Calu3 (cell line): Measurements from ENCODE around the gene TFCP2. TPM values are rescaled to one million over a fixed set of nuclear protein-coding genes. Genes with fewer than 3 reads are reported as not detected.

Source experiments
- BruUV-seq: library from RNA; stranded (reverse); fragments of 400-500 nt; replicated peaks from 2 replicates; lab custom pipeline; 2021; lab: Mats Ljungman, UMichigan
- CTCF ChIA-PET: fragments of 300-600 bp; sonication (Branson Sonifier 250); formaldehyde crosslinking; loops from one replicate; lab custom pipeline; 2022; ENCODE audit warnings: antibody characterized with exemption; lab: Charles Lee
- DNase-seq: peaks from one replicate; pipeline ENCODE4 v3.0.0; 2022
- H3K27ac Mint-ChIP-seq: one replicate; pipeline ENCODE4 v1.8.0; 2022; ENCODE audit warnings: mixed read lengths; ENCODE audit not compliant: unreplicated experiment
- H3K27me3 Mint-ChIP-seq: one replicate; pipeline ENCODE4 v1.8.0; 2022; ENCODE audit warnings: mixed read lengths; ENCODE audit not compliant: unreplicated experiment
- H3K36me3 Mint-ChIP-seq: one replicate; pipeline ENCODE4 v1.8.0; 2022; ENCODE audit warnings: mild to moderate bottlenecking, moderate library complexity, mixed read lengths; ENCODE audit not compliant: insufficient read depth, unreplicated experiment
- H3K4me1 Mint-ChIP-seq: one replicate; pipeline ENCODE4 v1.8.0; 2022; ENCODE audit warnings: mild to moderate bottlenecking, low read depth, mixed read lengths; ENCODE audit not compliant: unreplicated experiment
- H3K4me3 Mint-ChIP-seq: one replicate; pipeline ENCODE4 v1.8.0; 2022; ENCODE audit warnings: mild to moderate bottlenecking, low read depth, moderate library complexity, mixed read lengths; ENCODE audit not compliant: unreplicated experiment
- H3K9me3 Mint-ChIP-seq: one replicate; pipeline ENCODE4 v1.8.0; 2022; ENCODE audit warnings: low read depth, mixed read lengths; ENCODE audit not compliant: unreplicated experiment
- intact Hi-C: fragments of 100-400 bp; cut with micrococcal nuclease; formaldehyde crosslinking; loops from one replicate; pipeline ENCODE4 v1.10.0; 2022; ENCODE audit not compliant: unreplicated experiment
- total RNA-seq: library from RNA; stranded (reverse); gene quantifications from 2 replicates; pipeline ENCODE4 v1.2.3, GENCODE V29; 2022
- TF ChIP-seq, protein P1 (sequence below): fragments of 200-600 bp; IDR thresholded peaks from one replicate; pipeline ENCODE4 v1.8.0; 2022; ENCODE audit warnings: antibody characterized with exemption; ENCODE audit not compliant: unreplicated experiment

Gene TFCP2
- total RNA-seq, 1 experiment from 2014 or later, result 19.6 TPM

DNA sequence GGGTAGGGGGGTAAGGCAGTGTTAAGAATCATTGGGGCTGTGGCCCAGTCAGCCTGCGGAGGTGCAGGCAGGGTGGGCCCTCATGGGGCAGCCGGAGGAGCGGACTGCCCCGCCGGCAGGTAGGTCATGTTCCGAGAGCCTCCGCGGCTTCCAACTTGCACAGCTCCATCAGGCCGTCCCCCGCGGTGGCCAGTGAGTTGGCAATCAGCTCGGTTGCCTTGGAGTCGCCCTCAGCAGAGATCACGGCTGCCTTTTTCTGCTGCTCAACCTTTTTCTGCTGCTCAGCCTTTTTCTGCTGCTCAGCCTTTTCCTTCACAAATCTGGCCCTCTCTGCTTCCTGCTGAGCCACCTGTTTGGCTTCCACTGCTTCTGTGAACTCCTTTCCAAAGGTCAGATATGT lies 48.4 kb downstream of the TFCP2 start:
- CTCF ChIA-PET, result no interaction called here
- Mint-ChIP-seq H3K27me3 (no peaks in the 10 kb centered on the region), H3K4me1 (no peaks in the 10 kb centered on the region), H3K4me3 (no peak overlapping the region), H3K27ac (no peak overlapping the region), H3K36me3 (peaks cover 5% of the 10 kb centered on the region), H3K9me3 (no peaks in the 10 kb centered on the region)
- intact Hi-C loops, result no loop called here
- no peak for DNase-seq
- TF ChIP-seq, protein P1, sequence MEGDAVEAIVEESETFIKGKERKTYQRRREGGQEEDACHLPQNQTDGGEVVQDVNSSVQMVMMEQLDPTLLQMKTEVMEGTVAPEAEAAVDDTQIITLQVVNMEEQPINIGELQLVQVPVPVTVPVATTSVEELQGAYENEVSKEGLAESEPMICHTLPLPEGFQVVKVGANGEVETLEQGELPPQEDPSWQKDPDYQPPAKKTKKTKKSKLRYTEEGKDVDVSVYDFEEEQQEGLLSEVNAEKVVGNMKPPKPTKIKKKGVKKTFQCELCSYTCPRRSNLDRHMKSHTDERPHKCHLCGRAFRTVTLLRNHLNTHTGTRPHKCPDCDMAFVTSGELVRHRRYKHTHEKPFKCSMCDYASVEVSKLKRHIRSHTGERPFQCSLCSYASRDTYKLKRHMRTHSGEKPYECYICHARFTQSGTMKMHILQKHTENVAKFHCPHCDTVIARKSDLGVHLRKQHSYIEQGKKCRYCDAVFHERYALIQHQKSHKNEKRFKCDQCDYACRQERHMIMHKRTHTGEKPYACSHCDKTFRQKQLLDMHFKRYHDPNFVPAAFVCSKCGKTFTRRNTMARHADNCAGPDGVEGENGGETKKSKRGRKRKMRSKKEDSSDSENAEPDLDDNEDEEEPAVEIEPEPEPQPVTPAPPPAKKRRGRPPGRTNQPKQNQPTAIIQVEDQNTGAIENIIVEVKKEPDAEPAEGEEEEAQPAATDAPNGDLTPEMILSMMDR, result no peak
- BruUV-seq, result no TSS peak

DNA sequence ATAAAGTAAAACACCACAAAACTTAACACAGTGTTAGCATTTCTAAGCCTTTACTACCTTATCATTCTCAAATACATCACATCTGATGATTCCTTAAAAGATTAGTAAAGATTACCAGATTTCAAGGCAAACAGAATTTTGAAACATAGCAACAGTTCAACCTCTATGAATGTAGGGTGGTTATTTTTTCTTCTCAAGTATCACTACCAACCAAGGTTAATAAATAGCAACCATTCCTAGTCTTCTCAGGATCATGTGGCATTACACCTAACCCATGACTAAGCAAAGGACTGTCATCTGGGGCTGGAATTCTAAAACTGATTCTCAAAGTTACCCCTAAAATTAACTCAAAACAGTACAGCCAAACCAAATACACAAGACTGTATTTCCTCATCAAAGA lies 50.1 kb downstream of the TFCP2 start:
- CTCF ChIA-PET, result no interaction called here
- DNase-seq, result no peak
- Mint-ChIP-seq H3K9me3 (no peaks in the 10 kb centered on the region), H3K4me3 (no peak overlapping the region), H3K36me3 (peaks cover 5% of the 10 kb centered on the region), H3K27ac (no peak overlapping the region), H3K4me1 (no peaks in the 10 kb centered on the region), H3K27me3 (no peaks in the 10 kb centered on the region)
- TF ChIP-seq, protein P1, result no peak
- no TSS peak for BruUV-seq
- intact Hi-C loops, result no loop called here

DNA sequence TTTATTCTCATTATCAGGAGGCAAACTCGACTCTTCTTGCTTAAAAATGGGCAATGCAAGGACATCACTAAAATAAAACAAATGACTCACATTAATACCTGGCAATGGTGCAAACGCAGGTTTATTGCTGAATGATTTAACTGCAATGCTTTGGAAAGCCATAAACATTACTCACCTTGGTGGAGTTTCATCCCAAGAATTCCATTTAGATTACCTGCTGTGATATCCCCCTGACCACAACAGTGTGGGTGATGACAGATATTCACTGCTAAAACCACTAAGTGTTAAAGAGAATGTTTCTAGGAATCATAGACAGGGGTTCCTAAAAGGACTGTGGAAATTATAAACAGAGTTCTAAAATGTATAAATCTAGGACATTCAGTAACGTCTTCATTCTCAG lies 54.2 kb downstream of the TFCP2 start:
- intact Hi-C loops, result no loop called here
- Mint-ChIP-seq H3K27ac (no peak overlapping the region), H3K4me3 (no peak overlapping the region)

DNA sequence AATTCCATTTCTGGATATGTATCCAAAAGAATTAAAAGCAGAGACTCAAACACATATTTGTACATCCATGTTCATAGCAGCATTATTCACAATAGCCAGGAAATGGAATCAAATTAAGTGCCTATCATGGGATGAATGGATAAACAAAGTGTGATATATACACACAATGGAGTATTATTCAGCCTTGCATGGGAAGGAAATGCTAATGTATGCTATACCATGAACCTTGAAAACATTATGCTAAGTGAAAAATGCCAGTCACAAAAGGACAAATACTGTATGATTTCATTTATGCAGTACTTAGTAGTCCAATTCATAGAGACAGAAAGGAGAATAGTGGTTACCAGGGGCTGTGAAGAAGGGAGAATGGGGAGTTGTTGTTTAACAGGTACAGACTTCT lies 57.4 kb downstream of the TFCP2 start:
- BruUV-seq, result no TSS peak
- TF ChIP-seq, protein P1, result no peak
- Mint-ChIP-seq H3K27me3 (no peaks in the 10 kb centered on the region), H3K4me1 (no peaks in the 10 kb centered on the region), H3K36me3 (peaks cover 5% of the 10 kb centered on the region), H3K9me3 (no peaks in the 10 kb centered on the region), H3K27ac (no peak overlapping the region), H3K4me3 (no peak overlapping the region)
- DNase-seq, result no peak
- CTCF ChIA-PET, result interaction anchor here (0.8 kb wide), 1 partner anchor 41 kb away, joined by 6 read pairs; no protein-coding TSS in a partner anchor
- intact Hi-C loops, result no loop called here

More for the DNA sequence above, 54.2 kb downstream of the TFCP2 start:
- CTCF ChIA-PET, result no interaction called here
- Mint-ChIP-seq H3K9me3 (no peaks in the 10 kb centered on the region), H3K27me3 (no peaks in the 10 kb centered on the region), H3K36me3 (peaks cover 5% of the 10 kb centered on the region), H3K4me1 (no peaks in the 10 kb centered on the region)
- TF ChIP-seq, protein P1, result no peak
- DNase-seq, result no peak
- no TSS peak for BruUV-seq
